K562 (cell line): Measurements from ENCODE around the gene POLR1C. TPM values are rescaled to one million over a fixed set of nuclear protein-coding genes. Genes with fewer than 3 reads are reported as not detected.
A peak's percentile ranks its signal among the peaks of the same experiment; 100 is the strongest.

ENCODE experiments used
- ATAC-seq: fragments of 200-7000 bp; cut with Tn5 transposase; 3 replicates; pipeline ENCODE4 v1.9.1; 2020; ENCODE audit warnings: moderate library complexity
- BruUV-seq: library from RNA; stranded (reverse); fragments of 400-500 nt; replicated peaks from 2 replicates; lab custom pipeline; 2021; lab: Mats Ljungman, UMichigan
- CTCF ChIA-PET: fragments of 300-600 bp; formaldehyde crosslinking; extraction: SDS; loops from one replicate; lab custom pipeline; 2021; ENCODE audit warnings: low intra/inter-chr PET ratio; lab: Yijun Ruan, JAX
- POLR2A ChIA-PET: fragments of 300-600, 350-650 bp; sonication (Branson Sonifier 250); formaldehyde crosslinking; extraction: SDS; loops from one replicate; lab custom pipeline; 2021; ENCODE audit warnings: antibody characterized with exemption, inconsistent platforms; lab: Yijun Ruan, JAX
- DNase-seq, 4 experiments: peaks; one replicate each; pipeline versions ENCODE4 v3.0.0 to v3.0.0-alpha.2; 2011 to 2018; ENCODE audit warnings: low spot score in 3 of 4, mixed read lengths in 3 of 4; ENCODE audit errors: extremely low read depth in 1 of 4
- FAIRE-seq: peaks from 2 replicates; lab custom pipeline; 2011; peaks lifted over from hg19 to GRCh38; lab: Jason Lieb, UNC
- H2AFZ ChIP-seq: 2 replicates; pipeline ENCODE4 v1.6.0; 2011; ENCODE audit warnings: low read depth, low read length, control low read depth, inconsistent platforms
- H3K27ac ChIP-seq: fragments of 200-600 bp; 3 replicates; pipeline ENCODE4 v1.8.0; 2011; ENCODE audit warnings: low read depth, mild to moderate bottlenecking, control low read depth, inconsistent platforms, low read length, moderate library complexity, mixed read lengths; ENCODE audit errors: extremely low read depth
- H3K27me3 ChIP-seq, 2 experiments: fragments of 300-600 bp in 1 of 2; 2 replicates in 1 of 2; 3 replicates in 1 of 2; pipeline versions ENCODE4 v1.6.0 to v1.8.0; 2011; ENCODE audit warnings: inconsistent platforms in 2 of 2, low read length in 2 of 2, mild to moderate bottlenecking in 1 of 2, mixed read lengths in 1 of 2, moderate library complexity in 1 of 2; ENCODE audit not compliant: control insufficient read depth in 2 of 2, insufficient read depth in 2 of 2
- H3K36me3 ChIP-seq: fragments of 300-600 bp; 3 replicates; pipeline ENCODE4 v1.8.0; 2011; ENCODE audit warnings: mild to moderate bottlenecking, low read length, inconsistent platforms; ENCODE audit not compliant: control insufficient read depth, insufficient read depth
- H3K4me1 ChIP-seq, 2 experiments: fragments of 200-600 bp in 1 of 2; replicated peaks in 1 of 2; 2 replicates in 1 of 2; 3 replicates in 1 of 2; pipeline versions ENCODE4 v1.5.1 to v1.8.0; 2011; ENCODE audit warnings: inconsistent platforms in 2 of 2, low read length in 2 of 2, mild to moderate bottlenecking in 1 of 2, mixed read lengths in 1 of 2, moderate library complexity in 1 of 2; ENCODE audit not compliant: control insufficient read depth in 2 of 2, insufficient read depth in 2 of 2
- H3K4me2 ChIP-seq: 2 replicates; pipeline ENCODE4 v1.6.1; 2011; ENCODE audit warnings: low read length, control low read depth, inconsistent platforms, mixed read lengths; ENCODE audit not compliant: insufficient read depth
- H3K4me3 ChIP-seq: fragments of 200-600 bp; sonication (generic), shearing (Covaris generic); 2 replicates; pipeline ENCODE4 v1.5.1; 2016; ENCODE audit warnings: control low read depth, inconsistent platforms
- H3K79me2 ChIP-seq: fragments of 200-600 bp; 3 replicates; pipeline ENCODE4 v1.8.0; 2011; ENCODE audit warnings: low read length, inconsistent platforms; ENCODE audit not compliant: control insufficient read depth, insufficient read depth
- H3K9ac ChIP-seq, 2 experiments: 2 replicates each; pipeline versions ENCODE4 v1.6.0 to v1.6.1; 2011; ENCODE audit warnings: low read depth in 2 of 2, low read length in 2 of 2, control low read depth in 1 of 2, inconsistent platforms in 1 of 2, mild to moderate bottlenecking in 1 of 2, mixed read lengths in 1 of 2; ENCODE audit not compliant: insufficient read depth in 1 of 2
- H3K9me1 ChIP-seq: one replicate; pipeline ENCODE4 v1.6.0; 2011; ENCODE audit warnings: inconsistent platforms, mild to moderate bottlenecking, low read length, moderate library complexity; ENCODE audit not compliant: control insufficient read depth, insufficient read depth
- H3K9me3 ChIP-seq: replicated peaks from 2 replicates; pipeline ENCODE4 v1.5.1; 2011; ENCODE audit warnings: low read depth, low read length, inconsistent platforms; ENCODE audit not compliant: control insufficient read depth, insufficient read depth
- H4K20me1 ChIP-seq: replicated peaks from 2 replicates; pipeline ENCODE4 v1.6.1; 2011; ENCODE audit warnings: low read length, inconsistent platforms, mixed read lengths; ENCODE audit not compliant: control insufficient read depth, insufficient read depth
- JUN ChIP-seq, 2 experiments: sonication (generic) in 1 of 2; formaldehyde crosslinking in 1 of 2; IDR thresholded peaks; 2 replicates each; pipeline versions ENCODE4 v1.6.1 to v1.8.0; 2012 to 2022; ENCODE audit warnings: borderline replicate concordance in 2 of 2, mild to moderate bottlenecking in 2 of 2, improper control_type of control experiment in 1 of 2, low read depth in 1 of 2, low read length in 1 of 2, missing genetic modification reagents in 1 of 2
- NFE2 ChIP-seq: IDR thresholded peaks from 2 replicates; pipeline ENCODE4 v1.6.1; 2014; ENCODE audit warnings: antibody characterized with exemption, low read depth
- XRCC4 ChIP-seq: IDR thresholded peaks from one replicate; pipeline ENCODE4 v1.6.1; 2011; ENCODE audit not compliant: insufficient read depth, insufficient read length; ENCODE audit errors: extremely low read depth
- ZNF23 ChIP-seq: fragments of 250-450 bp; sonication (Bioruptor Pico); IDR thresholded peaks from 2 replicates; pipeline ENCODE4 v1.4.0; 2020; ENCODE audit warnings: mild to moderate bottlenecking
- ZNF24 ChIP-seq: fragments of 450-650 bp; IDR thresholded peaks from 2 replicates; pipeline ENCODE4 v1.6.1; 2016
- WGBS: fragments of 100-300 bp; shearing (Covaris generic); methylation state at CpG from one replicate; pipeline ENCODE4 v1.1.6; 2016; ENCODE audit warnings: low coverage, mixed read lengths; ENCODE audit not compliant: insufficient coverage; ENCODE audit errors: missing lambda C conversion rate; 5-methylcytosine and 5-hydroxymethylcytosine counted together
- in situ Hi-C: fragments of 300-500 bp; cut with MboI; formaldehyde crosslinking; loops from 4 replicates; pipeline ENCODE4 v1.15.0; 2018; ENCODE audit warnings: inconsistent platforms, mixed read lengths
- intact Hi-C: fragments of 100-400 bp; cut with micrococcal nuclease; formaldehyde crosslinking; loops from 2 replicates; pipeline ENCODE4 v1.14.2; 2022
- polyA plus RNA-seq, 8 experiments: library from polyadenylated mRNA; depleted of rRNA in 4 of 8; stranded (reverse) in 5 of 8; unstranded in 3 of 8; fragments of >200 nt; fragmentation: Nextera tagmentation in 2 of 8; fragmentation: Illumina TruSeq in 1 of 8; extraction: Ambion mirVana in 2 of 8; extraction: Trizol in 1 of 8; gene quantifications; 2 replicates each; pipeline versions ENCODE4 v1.2.1 to v1.2.3, GENCODE V29; 2011 to 2014; ENCODE audit warnings: inconsistent platforms in 1 of 8, missing spikeins in 1 of 8
- total RNA-seq, 7 experiments: library from RNA; depleted of rRNA in 6 of 7; stranded (reverse); fragments of >200 nt in 6 of 7; fragmentation: Illumina TruSeq in 2 of 7; extraction: Trizol in 2 of 7; gene quantifications; 2 replicates each; pipeline versions ENCODE4 v1.2.1 to v1.2.3, GENCODE V29; 2011 to 2021; ENCODE audit warnings: low replicate concordance in 1 of 7
- TF ChIP-seq, protein P1 (sequence below): fragments of 450-650 bp; IDR thresholded peaks from 2 replicates; pipeline ENCODE4 v1.7.0; 2016; ENCODE audit warnings: borderline replicate concordance
- TF ChIP-seq, protein P2 (sequence below), 2 experiments: fragments of 450-650 bp in 1 of 2; sonication (generic) in 1 of 2; formaldehyde crosslinking; conservative IDR thresholded peaks; 2 replicates each; pipeline versions ENCODE4 v1.4.0 to v1.8.1; 2020 to 2022; ENCODE audit warnings: mild to moderate bottlenecking in 1 of 2, missing genetic modification reagents in 1 of 2

POLR1C gene
- total and polyA plus RNA-seq, 9 of the 15 experiments (the other 6 are each of a cell fraction or from before 2014, with no cell fraction given), result 83.5 to 429 (median 120) TPM

DNA sequence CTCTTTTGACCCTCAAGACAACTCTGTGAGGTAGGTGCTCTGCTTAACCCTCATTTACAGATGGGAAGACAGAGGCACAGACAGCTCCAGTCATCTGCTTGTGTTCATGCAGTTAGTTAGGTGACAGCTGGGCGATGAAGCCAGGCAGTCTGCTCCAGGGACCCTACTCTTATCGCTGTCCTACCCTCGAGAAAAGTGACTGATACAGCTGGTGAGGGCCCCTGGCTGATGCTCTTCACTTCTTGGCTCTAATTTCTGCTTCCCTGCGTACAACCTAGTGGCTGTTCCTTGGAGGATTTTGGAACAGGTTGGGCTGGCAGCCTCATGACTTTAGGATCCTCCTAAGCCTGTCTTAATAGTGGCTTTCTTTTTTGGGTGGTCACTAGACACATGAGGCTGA is 48.6 kb upstream of the POLR1C start:
- intact Hi-C loops, result no loop called here
- POLR2A ChIA-PET, result interaction anchor here (1.6 kb wide), 1 partner anchor 10 kb away, joined by 5 read pairs; the partner anchor contains the start of gene TJAP1
- in situ Hi-C loops, result no loop called here
- H3K4me2 ChIP-seq, result no peak overlapping the region
- 15% methylated on average over 4 of the region's 4 CpGs for WGBS
- no TSS peak for BruUV-seq
- H3K27me3 ChIP-seq, result peaks cover under 1 to 4% of the 10 kb centered on the region in 2 experiments; a peak in 2 of 5 replicates
- H3K9ac ChIP-seq, result peak overlapping the region in 1 of 2 experiments; percentile 31; a peak in 1 of 4 replicates
- CTCF ChIA-PET, result no interaction called here
- H3K36me3 ChIP-seq, result no peaks in the 10 kb centered on the region
- H3K27ac ChIP-seq, result no peak overlapping the region
- no peak overlapping the region for H3K4me3 ChIP-seq
- no peaks in the 10 kb centered on the region for H3K9me1 ChIP-seq
- no peak for DNase-seq
- H3K4me1 ChIP-seq, result no peaks in the 10 kb centered on the region; a peak in 2 of 5 replicates
- H3K9me3 ChIP-seq, result no peaks in the 10 kb centered on the region
- ATAC-seq, result peak; percentile 30
- H4K20me1 ChIP-seq, result no peaks in the 10 kb centered on the region
- peak overlapping the region; percentile 37; the same call in 1 of the 2 replicates for H2AFZ ChIP-seq
- peak; percentile 42 for FAIRE-seq
- H3K79me2 ChIP-seq, result no peaks in the 10 kb centered on the region
- TF ChIP-seq, protein P1, sequence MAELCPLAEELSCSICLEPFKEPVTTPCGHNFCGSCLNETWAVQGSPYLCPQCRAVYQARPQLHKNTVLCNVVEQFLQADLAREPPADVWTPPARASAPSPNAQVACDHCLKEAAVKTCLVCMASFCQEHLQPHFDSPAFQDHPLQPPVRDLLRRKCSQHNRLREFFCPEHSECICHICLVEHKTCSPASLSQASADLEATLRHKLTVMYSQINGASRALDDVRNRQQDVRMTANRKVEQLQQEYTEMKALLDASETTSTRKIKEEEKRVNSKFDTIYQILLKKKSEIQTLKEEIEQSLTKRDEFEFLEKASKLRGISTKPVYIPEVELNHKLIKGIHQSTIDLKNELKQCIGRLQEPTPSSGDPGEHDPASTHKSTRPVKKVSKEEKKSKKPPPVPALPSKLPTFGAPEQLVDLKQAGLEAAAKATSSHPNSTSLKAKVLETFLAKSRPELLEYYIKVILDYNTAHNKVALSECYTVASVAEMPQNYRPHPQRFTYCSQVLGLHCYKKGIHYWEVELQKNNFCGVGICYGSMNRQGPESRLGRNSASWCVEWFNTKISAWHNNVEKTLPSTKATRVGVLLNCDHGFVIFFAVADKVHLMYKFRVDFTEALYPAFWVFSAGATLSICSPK, result no peak
- TF ChIP-seq JUN (IDR thresholded peaks at IDR 0.05; ENCODE audit: borderline replicate concordance, low read depth, low read length) (no peak), JUN (CRISPR knock-in tag; IDR thresholded peaks at IDR 0.05; ENCODE audit: borderline replicate concordance) (no peak), ZNF24 (no peak), XRCC4 (no peak), NFE2 (no peak), ZNF23 (CRISPR knock-in tag) (no peak)
- TF ChIP-seq, protein P2, sequence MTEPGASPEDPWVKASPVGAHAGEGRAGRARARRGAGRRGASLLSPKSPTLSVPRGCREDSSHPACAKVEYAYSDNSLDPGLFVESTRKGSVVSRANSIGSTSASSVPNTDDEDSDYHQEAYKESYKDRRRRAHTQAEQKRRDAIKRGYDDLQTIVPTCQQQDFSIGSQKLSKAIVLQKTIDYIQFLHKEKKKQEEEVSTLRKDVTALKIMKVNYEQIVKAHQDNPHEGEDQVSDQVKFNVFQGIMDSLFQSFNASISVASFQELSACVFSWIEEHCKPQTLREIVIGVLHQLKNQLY (CRISPR knock-in tag; conservative IDR thresholded peaks at IDR 0.05), result no peak
